PC-9 (cell line): ENCODE results near the gene NSUN6. TPM values are rescaled to one million over a fixed set of nuclear protein-coding genes. Genes with fewer than 3 reads are reported as not detected.

Source experiments
- BruUV-seq: library from RNA; stranded (reverse); fragments of 400-500 nt; replicated peaks from 2 replicates; lab custom pipeline; 2021; lab: Mats Ljungman, UMichigan
- CTCF ChIA-PET: fragments of 300-600 bp; sonication (Branson Sonifier 250); formaldehyde crosslinking; loops from one replicate; lab custom pipeline; 2022; ENCODE audit warnings: antibody characterized with exemption; lab: Charles Lee
- POLR2A ChIA-PET: fragments of 300-600 bp; sonication (Branson Sonifier 250); formaldehyde crosslinking; loops from one replicate; lab custom pipeline; 2022; ENCODE audit warnings: antibody characterized with exemption; ENCODE audit not compliant: unreplicated experiment; lab: Charles Lee
- DNase-seq, 2 experiments: peaks; one replicate each; pipeline versions ENCODE4 v3.0.0 to v3.0.0-alpha.2; 2015 to 2022; ENCODE audit warnings: mixed read lengths in 1 of 2
- H2AFZ ChIP-seq: fragments of 200-600 bp; sonication (generic); 2 replicates; pipeline ENCODE4 v1.8.1; 2017; ENCODE audit warnings: antibody characterized with exemption
- H3F3A ChIP-seq: fragments of 200-600 bp; sonication (generic); 2 replicates; pipeline ENCODE4 v1.8.1; 2017; ENCODE audit warnings: antibody characterized with exemption, mild to moderate bottlenecking, low read depth; ENCODE audit not compliant: insufficient read depth
- H3K27ac ChIP-seq: fragments of 200-600 bp; sonication (generic); 2 replicates; pipeline ENCODE4 v1.6.1; 2016; ENCODE audit warnings: mixed run types
- H3K27me3 ChIP-seq: fragments of 200-600 bp; sonication (generic); 2 replicates; pipeline ENCODE4 v1.6.1; 2016; ENCODE audit warnings: low read depth, mixed run types; ENCODE audit not compliant: insufficient read depth
- H3K36me3 ChIP-seq: fragments of 200-600 bp; sonication (generic); 2 replicates; pipeline ENCODE4 v1.6.1; 2016; ENCODE audit warnings: low read depth, mixed run types
- H3K4me1 ChIP-seq: fragments of 200-600 bp; sonication (generic); replicated peaks from 2 replicates; pipeline ENCODE4 v1.6.1; 2016; ENCODE audit warnings: mixed run types; ENCODE audit not compliant: insufficient read depth
- H3K4me2 ChIP-seq: fragments of 200-600 bp; sonication (generic); 2 replicates; pipeline ENCODE4 v1.6.1; 2017; ENCODE audit warnings: mixed run types
- H3K4me3 ChIP-seq: fragments of 200-600 bp; sonication (generic); 2 replicates; pipeline ENCODE4 v1.6.1; 2016; ENCODE audit warnings: mixed run types
- H3K79me2 ChIP-seq: fragments of 200-600 bp; sonication (generic); 2 replicates; pipeline ENCODE4 v1.6.1; 2017; ENCODE audit warnings: low read depth, mixed run types
- H3K9me2 ChIP-seq: fragments of 200-600 bp; sonication (generic); 2 replicates; pipeline ENCODE4 v1.8.1; 2017; ENCODE audit warnings: mild to moderate bottlenecking; ENCODE audit not compliant: insufficient read depth
- H3K9me3 ChIP-seq: fragments of 200-600 bp; sonication (generic); 2 replicates; pipeline ENCODE4 v1.8.1; 2016; ENCODE audit warnings: low read depth; ENCODE audit not compliant: insufficient read depth
- H4K20me1 ChIP-seq: fragments of 200-600 bp; sonication (generic); 2 replicates; pipeline ENCODE4 v1.8.1; 2017; ENCODE audit not compliant: insufficient read depth
- CTCF ChIP-seq: fragments of 200-600 bp; sonication (generic); conservative IDR thresholded peaks from 2 replicates; pipeline ENCODE4 v1.6.1; 2017; ENCODE audit warnings: mixed run types, antibody characterized with exemption, mild to moderate bottlenecking, moderate library complexity
- EZH2 ChIP-seq: fragments of 200-600 bp; sonication (generic); IDR thresholded peaks from 2 replicates; pipeline ENCODE4 v1.8.0; 2017; ENCODE audit warnings: antibody characterized with exemption, low read depth
- intact Hi-C: fragments of 100-400 bp; cut with micrococcal nuclease; formaldehyde crosslinking; loops from one replicate; pipeline ENCODE4 v1.10.0; 2022; ENCODE audit not compliant: unreplicated experiment
- total RNA-seq: library from RNA; stranded (reverse); gene quantifications from 2 replicates; pipeline ENCODE4 v1.2.3, GENCODE V29; 2021

NSUN6 gene
- total RNA-seq, 1 experiment from 2014 or later, result 11.9 TPM

DNA sequence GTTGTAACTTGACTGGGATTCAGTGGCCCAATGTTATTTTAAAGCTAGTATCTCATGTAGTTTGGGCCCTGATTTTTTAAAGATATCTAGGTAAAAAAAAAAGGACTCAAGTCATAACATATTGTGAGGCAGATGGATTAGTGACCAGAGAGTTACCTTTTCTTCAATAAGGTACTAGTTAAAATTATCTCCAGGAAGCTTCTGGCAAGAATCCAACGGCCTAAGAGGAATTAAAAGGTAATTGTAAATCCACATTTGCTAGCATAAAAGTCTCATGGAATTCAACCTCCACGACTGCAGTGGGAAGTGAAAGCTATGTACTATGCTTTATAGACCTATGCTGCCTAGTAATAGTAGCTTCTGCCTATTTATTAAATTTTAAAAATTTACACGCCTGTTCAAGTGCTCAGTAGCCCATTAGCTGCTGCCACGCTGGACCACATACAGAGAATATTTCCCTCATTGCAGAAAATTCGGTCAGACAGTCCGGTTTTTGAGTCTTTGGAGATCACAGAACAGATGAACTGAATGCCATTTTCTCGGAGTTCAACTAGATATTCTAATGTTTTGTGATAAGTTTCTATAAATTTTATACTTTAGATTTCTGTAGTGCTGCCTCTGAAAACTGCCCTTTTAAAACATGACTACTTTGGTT lies 118.4 kb downstream of the NSUN6 start:
- no peaks in the 10 kb centered on the region for H3K9me2 ChIP-seq
- no peaks in the 10 kb centered on the region for H3K79me2 ChIP-seq
- no peaks in the 10 kb centered on the region for H3K36me3 ChIP-seq
- H4K20me1 ChIP-seq, result no peaks in the 10 kb centered on the region
- ChIA-PET CTCF (no interaction called here), POLR2A (no interaction called here)
- TF ChIP-seq CTCF, result no peak
- no peak for TF ChIP-seq EZH2
- BruUV-seq, result no TSS peak
- H3K4me3 ChIP-seq, result no peak overlapping the region
- no peaks in the 10 kb centered on the region for H3F3A ChIP-seq
- H3K4me2 ChIP-seq, result no peak overlapping the region
- DNase-seq, result no peak
- intact Hi-C loops, result no loop called here
- no peaks in the 10 kb centered on the region for H3K4me1 ChIP-seq
- no peak overlapping the region for H3K27ac ChIP-seq
- no peaks in the 10 kb centered on the region for H3K9me3 ChIP-seq
- no peaks in the 10 kb centered on the region for H3K27me3 ChIP-seq
- no peak overlapping the region for H2AFZ ChIP-seq

- intact Hi-C loops, result no loop called here
- no peak for DNase-seq
- no peak overlapping the region for H3K27ac ChIP-seq
- H3K79me2 ChIP-seq, result no peaks in the 10 kb centered on the region
- H3K9me2 ChIP-seq, result no peaks in the 10 kb centered on the region
- H3K9me3 ChIP-seq, result no peaks in the 10 kb centered on the region
- TF ChIP-seq EZH2 (no peak), CTCF (no peak)
- no peaks in the 10 kb centered on the region for H3K4me1 ChIP-seq
- no peaks in the 10 kb centered on the region for H3F3A ChIP-seq
- H4K20me1 ChIP-seq, result no peaks in the 10 kb centered on the region
- CTCF ChIA-PET, result no interaction called here
- no peak overlapping the region for H2AFZ ChIP-seq
- no peak overlapping the region for H3K4me2 ChIP-seq
- H3K36me3 ChIP-seq, result no peaks in the 10 kb centered on the region
- no TSS peak for BruUV-seq
- H3K27me3 ChIP-seq, result no peaks in the 10 kb centered on the region
- POLR2A ChIA-PET, result no interaction called here
- H3K4me3 ChIP-seq, result no peak overlapping the region
These were observed 123.1 kb downstream of the NSUN6 start for GRCh38 chr10:18528292-18528691.

DNA sequence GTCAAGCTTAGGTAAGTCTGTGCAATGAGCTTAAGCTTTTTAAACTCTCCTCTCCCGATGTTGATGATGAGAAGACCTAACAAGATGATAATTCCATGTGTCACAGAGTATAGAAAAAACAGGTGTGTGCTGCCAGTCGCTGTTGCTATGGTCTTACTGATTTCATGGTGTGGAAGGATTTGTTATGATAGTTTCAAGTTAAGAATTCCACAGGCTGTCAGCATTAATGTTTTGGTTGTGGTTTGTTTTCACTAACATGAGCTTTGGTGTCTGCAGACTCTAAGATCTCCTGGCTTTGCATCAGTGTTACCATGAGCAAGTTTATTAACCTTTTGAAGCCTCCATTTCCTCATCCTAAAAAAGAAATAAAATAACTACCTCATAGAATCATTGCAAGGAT lies 123.7 kb downstream of the NSUN6 start:
- no peak for DNase-seq
- POLR2A ChIA-PET, result no interaction called here
- Histone ChIP-seq H3F3A (no peaks in the 10 kb centered on the region), H3K9me2 (no peaks in the 10 kb centered on the region), H3K27me3 (no peaks in the 10 kb centered on the region), H3K9me3 (no peaks in the 10 kb centered on the region), H3K4me1 (no peaks in the 10 kb centered on the region), H3K4me2 (no peak overlapping the region), H3K79me2 (no peaks in the 10 kb centered on the region), H3K36me3 (no peaks in the 10 kb centered on the region), H4K20me1 (no peaks in the 10 kb centered on the region), H3K27ac (no peak overlapping the region), H3K4me3 (no peak overlapping the region), H2AFZ (no peak overlapping the region)
- TF ChIP-seq EZH2 (no peak), CTCF (no peak)
- intact Hi-C loops, result no loop called here
- BruUV-seq, result no TSS peak
- CTCF ChIA-PET, result no interaction called here
